H9 (cell line): ENCODE data around the gene WIPF1. TPM values are rescaled to one million over a fixed set of nuclear protein-coding genes. Genes with fewer than 3 reads are reported as not detected.

ENCODE experiments used
- DNase-seq: peaks from one replicate; pipeline ENCODE4 v3.0.0-alpha.2; 2017
- H2AFZ ChIP-seq: one replicate; pipeline ENCODE4 v1.6.1; 2013; ENCODE audit warnings: mild to moderate bottlenecking, low read length, control low read depth, moderate library complexity
- H2AK5ac ChIP-seq: 2 replicates; pipeline ENCODE4 v1.6.1; 2013; ENCODE audit warnings: low read length, control low read depth, mixed read lengths; ENCODE audit not compliant: insufficient read length
- H2BK120ac ChIP-seq: one replicate; pipeline ENCODE4 v1.6.1; 2013; ENCODE audit warnings: low read depth, mild to moderate bottlenecking, low read length, control low read depth, inconsistent platforms; ENCODE audit not compliant: poor library complexity, severe bottlenecking
- H2BK12ac ChIP-seq: 2 replicates; pipeline ENCODE4 v1.6.1; 2013; ENCODE audit warnings: low read length, control low read depth, mixed read lengths, low read depth; ENCODE audit not compliant: insufficient read length
- H2BK15ac ChIP-seq: 2 replicates; pipeline ENCODE4 v1.6.1; 2013; ENCODE audit warnings: low read depth, low read length, control low read depth
- H2BK20ac ChIP-seq: one replicate; pipeline ENCODE4 v1.6.1; 2013; ENCODE audit warnings: low read depth, mild to moderate bottlenecking, low read length, control low read depth, inconsistent platforms; ENCODE audit not compliant: poor library complexity, severe bottlenecking
- H2BK5ac ChIP-seq: 2 replicates; pipeline ENCODE4 v1.6.1; 2013; ENCODE audit warnings: low read length, control low read depth, mixed read lengths; ENCODE audit not compliant: insufficient read length
- H3K14ac ChIP-seq: 2 replicates; pipeline ENCODE4 v1.6.1; 2013; ENCODE audit warnings: low read length, control low read depth; ENCODE audit not compliant: insufficient read depth
- H3K18ac ChIP-seq: 2 replicates; pipeline ENCODE4 v1.6.1; 2013; ENCODE audit warnings: low read depth, mild to moderate bottlenecking, mixed read lengths, low read length, control low read depth; ENCODE audit not compliant: insufficient read length
- H3K23ac ChIP-seq: 2 replicates; pipeline ENCODE4 v1.6.1; 2013; ENCODE audit warnings: low read length, control low read depth, mixed read lengths, low read depth; ENCODE audit not compliant: insufficient read length
- H3K23me2 ChIP-seq: 2 replicates; pipeline ENCODE4 v1.6.1; 2013; ENCODE audit warnings: low read depth, mild to moderate bottlenecking, mixed read lengths, low read length, control low read depth; ENCODE audit not compliant: insufficient read length, poor library complexity, severe bottlenecking
- H3K27ac ChIP-seq: 2 replicates; pipeline ENCODE4 v1.5.1; 2013; ENCODE audit warnings: low read length, control low read depth, mixed read lengths, low read depth; ENCODE audit not compliant: insufficient read length
- H3K27me3 ChIP-seq: 2 replicates; pipeline ENCODE4 v1.6.1; 2013; ENCODE audit warnings: low read length, control low read depth, inconsistent platforms; ENCODE audit not compliant: insufficient read depth
- H3K4ac ChIP-seq: 2 replicates; pipeline ENCODE4 v1.6.1; 2013; ENCODE audit warnings: low read depth, mild to moderate bottlenecking, control low read depth, inconsistent platforms, low read length, moderate library complexity
- H3K4me1 ChIP-seq: 2 replicates; pipeline ENCODE4 v1.6.1; 2013; ENCODE audit warnings: low read length, control low read depth, inconsistent platforms; ENCODE audit not compliant: insufficient read depth
- H3K4me2 ChIP-seq: 2 replicates; pipeline ENCODE4 v1.6.1; 2013; ENCODE audit warnings: low read length, control low read depth, mixed read lengths; ENCODE audit not compliant: insufficient read length, insufficient read depth
- H3K56ac ChIP-seq: 2 replicates; pipeline ENCODE4 v1.6.1; 2013; ENCODE audit warnings: low read depth, mild to moderate bottlenecking, mixed read lengths, low read length, control low read depth; ENCODE audit not compliant: insufficient read length
- H3K79me1 ChIP-seq: 2 replicates; pipeline ENCODE4 v1.6.1; 2013; ENCODE audit warnings: low read depth, mild to moderate bottlenecking, moderate library complexity, low read length, control low read depth, inconsistent platforms; ENCODE audit not compliant: insufficient read depth, poor library complexity, severe bottlenecking
- H3K79me2 ChIP-seq: 2 replicates; pipeline ENCODE4 v1.6.1; 2013; ENCODE audit warnings: low read length, control low read depth, inconsistent platforms; ENCODE audit not compliant: insufficient read depth
- H3K9ac ChIP-seq: 2 replicates; pipeline ENCODE4 v1.6.1; 2013; ENCODE audit warnings: low read length, control low read depth, mixed read lengths; ENCODE audit not compliant: insufficient read length; ENCODE audit errors: extremely low read depth
- H3K9me3 ChIP-seq: one replicate; pipeline ENCODE4 v1.6.1; 2013; ENCODE audit warnings: low read depth, low read length, inconsistent platforms; ENCODE audit not compliant: control insufficient read depth
- H3T11ph ChIP-seq: one replicate; pipeline ENCODE4 v1.6.1; 2013; ENCODE audit warnings: mild to moderate bottlenecking, low read length, control low read depth, inconsistent platforms
- H4K20me1 ChIP-seq: one replicate; pipeline ENCODE4 v1.6.1; 2013; ENCODE audit not compliant: control insufficient read depth, insufficient read length, insufficient read depth
- H4K5ac ChIP-seq: 2 replicates; pipeline ENCODE4 v1.6.1; 2013; ENCODE audit warnings: low read depth, mild to moderate bottlenecking, mixed read lengths, low read length, control low read depth; ENCODE audit not compliant: insufficient read length
- H4K8ac ChIP-seq: replicated peaks from 2 replicates; pipeline ENCODE4 v1.6.1; 2013; ENCODE audit warnings: low read length, control low read depth, mixed read lengths, low read depth; ENCODE audit not compliant: insufficient read length
- H4K91ac ChIP-seq: 2 replicates; pipeline ENCODE4 v1.6.1; 2013; ENCODE audit warnings: low read depth, mild to moderate bottlenecking, moderate library complexity, mixed read lengths, low read length, control low read depth; ENCODE audit not compliant: insufficient read length
- H3K27ac Mint-ChIP-seq, 3 experiments: 2 replicates in 2 of 3; 3 replicates in 1 of 3; pipeline ENCODE4 v1.8.0; 2020 to 2021; ENCODE audit warnings: mixed read lengths in 3 of 3, mild to moderate bottlenecking in 1 of 3, moderate library complexity in 1 of 3
- H3K27me3 Mint-ChIP-seq: 2 replicates; pipeline ENCODE4 v1.8.0; 2021; ENCODE audit warnings: low read depth, mild to moderate bottlenecking, moderate library complexity, mixed read lengths
- H3K36me3 Mint-ChIP-seq, 3 experiments: 2 replicates in 2 of 3; 3 replicates in 1 of 3; pipeline ENCODE4 v1.8.0; 2020 to 2021; ENCODE audit warnings: low read depth in 3 of 3, mixed read lengths in 3 of 3; ENCODE audit not compliant: insufficient read depth in 1 of 3
- H3K4me1 Mint-ChIP-seq, 2 experiments: 2 replicates each; pipeline ENCODE4 v1.8.0; 2020; ENCODE audit warnings: mixed read lengths in 2 of 2
- H3K4me3 Mint-ChIP-seq, 2 experiments: 2 replicates in 1 of 2; 3 replicates in 1 of 2; pipeline ENCODE4 v1.8.0; 2020 to 2021; ENCODE audit warnings: mild to moderate bottlenecking in 2 of 2, mixed read lengths in 2 of 2, moderate library complexity in 1 of 2
- H3K9me3 Mint-ChIP-seq, 2 experiments: 2 replicates in 1 of 2; 3 replicates in 1 of 2; pipeline ENCODE4 v1.8.0; 2020; ENCODE audit warnings: mild to moderate bottlenecking in 2 of 2, mixed read lengths in 2 of 2, moderate library complexity in 1 of 2
- CTCF ChIP-seq: fragments of 200-600 bp; sonication (generic); conservative IDR thresholded peaks from 3 replicates; pipeline ENCODE4 v1.8.0; 2021; ENCODE audit warnings: antibody characterized with exemption, mild to moderate bottlenecking
- WGBS: extraction: QIAGEN DNeasy Blood & Tissue Kit; methylation state at CpG from one replicate; pipeline ENCODE4 v1.1.7; 2013; ENCODE audit warnings: missing lambda C conversion rate, low lambda C conversion rate, mixed read lengths; ENCODE audit not compliant: insufficient read length; ENCODE audit errors: extremely low coverage; 5-methylcytosine and 5-hydroxymethylcytosine counted together
- total RNA-seq: library from RNA; stranded (reverse); gene quantifications from 2 replicates; pipeline ENCODE4 v1.2.1, GENCODE V29; 2021

Gene WIPF1
- total RNA-seq, 1 experiment from 2014 or later: 5.1 TPM

DNA sequence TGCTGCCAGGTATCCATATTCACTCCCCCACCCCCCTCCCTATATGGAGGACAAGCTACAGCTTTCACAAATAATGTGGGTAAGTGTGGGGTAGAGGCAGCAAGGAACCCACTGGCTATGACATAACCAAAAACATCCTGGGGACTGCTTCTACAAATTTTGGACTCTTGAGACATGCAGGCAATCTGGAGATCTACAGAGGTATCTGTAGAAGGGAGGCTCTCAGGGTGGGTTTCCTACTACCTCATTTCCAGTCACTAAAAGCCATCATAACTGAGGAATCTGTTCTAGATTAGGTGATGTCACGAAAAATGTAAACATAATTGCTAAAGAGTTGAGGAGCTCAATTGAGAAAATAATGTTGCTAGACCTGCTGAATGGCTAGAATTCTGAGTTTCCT is 46.8 kb upstream of the WIPF1 start:
- Histone ChIP-seq H4K20me1 (no peaks in the 10 kb centered on the region), H3K14ac (no peak overlapping the region), H4K91ac (no peak overlapping the region), H4K8ac (no peak overlapping the region), H3K79me1 (no peaks in the 10 kb centered on the region), H3K4me1 (no peaks in the 10 kb centered on the region), H3K18ac (no peak overlapping the region), H3K56ac (no peak overlapping the region), H2BK20ac (no peak overlapping the region), H3K79me2 (no peaks in the 10 kb centered on the region), H3K4me2 (no peak overlapping the region), H2BK5ac (no peak overlapping the region), H3K9ac (no peak overlapping the region), H4K5ac (no peak overlapping the region), H3K9me3 (peaks cover 5% of the 10 kb centered on the region), H2BK12ac (no peak overlapping the region), H2AFZ (no peak overlapping the region), H3K23ac (no peak overlapping the region), H2AK5ac (no peak overlapping the region), H3K27me3 (no peaks in the 10 kb centered on the region), H3T11ph (no peak overlapping the region), H2BK120ac (no peak overlapping the region), H3K4ac (no peak overlapping the region), H3K27ac (no peak overlapping the region), H3K23me2 (no peaks in the 10 kb centered on the region), H2BK15ac (no peak overlapping the region)
- DNase-seq: no peak
- Mint-ChIP-seq H3K27ac (no peak overlapping the region), H3K36me3 (peaks cover under 1 to 9% (median under 1%) of the 10 kb centered on the region in 3 experiments; a peak in 4 of 7 replicates), H3K4me3 (no peak overlapping the region), H3K4me1 (peaks cover 0 to 4% of the 10 kb centered on the region in 2 experiments; a peak in 2 of 4 replicates), H3K9me3 (peaks cover 2 to 13% of the 10 kb centered on the region in 2 experiments), H3K27me3 (no peaks in the 10 kb centered on the region)
- TF ChIP-seq CTCF: no peak
- no CpG with 5 or more reads among the region's 1 CpG for WGBS
